ENCODE results near the gene GRM2.

DNA sequence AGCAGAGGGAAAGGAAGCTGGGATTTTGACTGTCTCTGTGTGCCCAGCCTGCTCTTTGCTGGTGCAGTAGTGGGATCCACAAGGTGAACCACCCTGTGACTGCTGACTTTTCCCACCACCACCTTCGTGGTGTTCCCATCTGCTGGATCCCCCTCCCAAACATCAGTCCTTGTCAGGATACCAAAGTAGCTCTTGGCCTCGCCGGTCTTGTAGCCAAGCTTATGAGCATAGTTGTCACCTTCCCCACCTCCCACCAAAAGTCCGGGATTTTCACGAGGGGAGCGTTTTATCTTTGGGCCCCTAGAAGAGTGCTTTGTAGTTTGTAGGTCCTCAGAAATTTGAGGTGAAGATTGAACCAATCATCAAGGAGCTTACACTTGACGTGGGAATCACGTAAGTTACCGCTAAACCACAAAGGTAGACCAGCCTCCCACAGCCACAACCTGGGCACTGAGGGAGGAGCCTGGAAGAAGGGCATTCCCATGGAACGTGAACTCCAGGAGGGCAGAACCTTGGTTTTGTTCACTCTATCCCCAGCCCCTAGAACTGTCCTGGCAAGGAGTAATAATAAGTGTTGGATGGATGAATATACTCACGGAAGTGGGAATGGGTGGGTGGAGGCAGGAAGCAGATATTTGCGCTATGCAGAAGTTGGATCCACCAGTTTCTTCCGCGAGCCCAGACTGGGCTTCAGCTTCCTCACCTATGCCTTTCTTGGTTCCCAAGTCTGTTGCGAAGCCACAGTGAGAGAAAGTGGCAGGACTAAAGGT is 36.6 kb upstream of the GRM2 start:
- TF ChIP-seq EZH2 (IDR thresholded peaks at IDR 0.05; ENCODE audit: borderline replicate concordance, low read length) = no peak
- TF ChIP-seq, protein P1, sequence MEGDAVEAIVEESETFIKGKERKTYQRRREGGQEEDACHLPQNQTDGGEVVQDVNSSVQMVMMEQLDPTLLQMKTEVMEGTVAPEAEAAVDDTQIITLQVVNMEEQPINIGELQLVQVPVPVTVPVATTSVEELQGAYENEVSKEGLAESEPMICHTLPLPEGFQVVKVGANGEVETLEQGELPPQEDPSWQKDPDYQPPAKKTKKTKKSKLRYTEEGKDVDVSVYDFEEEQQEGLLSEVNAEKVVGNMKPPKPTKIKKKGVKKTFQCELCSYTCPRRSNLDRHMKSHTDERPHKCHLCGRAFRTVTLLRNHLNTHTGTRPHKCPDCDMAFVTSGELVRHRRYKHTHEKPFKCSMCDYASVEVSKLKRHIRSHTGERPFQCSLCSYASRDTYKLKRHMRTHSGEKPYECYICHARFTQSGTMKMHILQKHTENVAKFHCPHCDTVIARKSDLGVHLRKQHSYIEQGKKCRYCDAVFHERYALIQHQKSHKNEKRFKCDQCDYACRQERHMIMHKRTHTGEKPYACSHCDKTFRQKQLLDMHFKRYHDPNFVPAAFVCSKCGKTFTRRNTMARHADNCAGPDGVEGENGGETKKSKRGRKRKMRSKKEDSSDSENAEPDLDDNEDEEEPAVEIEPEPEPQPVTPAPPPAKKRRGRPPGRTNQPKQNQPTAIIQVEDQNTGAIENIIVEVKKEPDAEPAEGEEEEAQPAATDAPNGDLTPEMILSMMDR (conservative IDR thresholded peaks at IDR 0.05 in 1 of 2, IDR thresholded peaks at IDR 0.05 in 1 of 2; ENCODE audit: extremely low read depth in 1 of 2, insufficient read depth in 1 of 2, low read depth in 1 of 2, low read length in 2 of 2) = no peak
